HepG2 (cell line): ENCODE data around the gene MEF2B. TPM values are rescaled to one million over a fixed set of nuclear protein-coding genes. Genes with fewer than 3 reads are reported as not detected.

ENCODE experiments used
- ATF1 ChIP-seq: IDR thresholded peaks from 2 replicates; pipeline ENCODE4 v1.6.1; 2016; ENCODE audit warnings: mild to moderate bottlenecking, control low read depth
- CREB1 ChIP-seq, 2 experiments: fragments of 450-650 bp in 1 of 2; IDR thresholded peaks; 2 replicates each; pipeline ENCODE4 v1.6.1; 2016 to 2017; ENCODE audit warnings: control low read depth in 1 of 2, mild to moderate bottlenecking in 1 of 2, missing compliant biosample characterization in 1 of 2, missing genetic modification characterization in 1 of 2
- HNRNPK ChIP-seq: fragments of 200-400 bp; formaldehyde crosslinking; IDR thresholded peaks from 2 replicates; pipeline ENCODE4 v1.6.1; 2018; ENCODE audit warnings: low read length, low read depth, moderate library complexity, mild to moderate bottlenecking; ENCODE audit not compliant: poor library complexity, severe bottlenecking
- THAP11 ChIP-seq: IDR thresholded peaks from 2 replicates; pipeline ENCODE4 v1.6.1; 2016; ENCODE audit warnings: missing biosample characterization, missing genetic modification reagents
- ZNF616 ChIP-seq: sonication (generic); formaldehyde crosslinking; IDR thresholded peaks from 2 replicates; pipeline ENCODE4 v1.5.0; 2020; ENCODE audit warnings: low read depth, mild to moderate bottlenecking, missing genetic modification reagents
- ZNF816 ChIP-seq: sonication (generic); formaldehyde crosslinking; IDR thresholded peaks from 2 replicates; pipeline ENCODE4 v1.8.0; 2022; ENCODE audit warnings: missing genetic modification reagents, mild to moderate bottlenecking, borderline replicate concordance
- ZNF879 ChIP-seq: sonication (generic); formaldehyde crosslinking; IDR thresholded peaks from 2 replicates; pipeline ENCODE4 v1.8.1; 2023; ENCODE audit warnings: missing genetic modification reagents
- polyA plus RNA-seq, 8 experiments: library from polyadenylated mRNA; depleted of rRNA in 3 of 8; stranded (reverse) in 7 of 8; unstranded in 1 of 8; fragments of >200 nt; fragmentation: Illumina TruSeq in 4 of 8; extraction: Trizol in 4 of 8; gene quantifications; 2 replicates each; pipeline versions ENCODE4 v1.2.1 to v1.2.3, GENCODE V29; 2011 to 2016; ENCODE audit warnings: low read depth in 4 of 8, missing spikeins in 1 of 8, mixed read lengths in 1 of 8; ENCODE audit not compliant: insufficient read depth in 1 of 8
- total RNA-seq, 5 experiments: library from RNA; depleted of rRNA; stranded (reverse); fragments of >200 nt; fragmentation: Illumina TruSeq; extraction: Trizol; gene quantifications; 2 replicates each; pipeline ENCODE4 v1.2.3, GENCODE V29; 2016; ENCODE audit warnings: low read depth in 1 of 5
- TF ChIP-seq, protein P1 (sequence below): IDR thresholded peaks from 2 replicates; pipeline ENCODE4 v1.4.0; 2020; ENCODE audit warnings: mild to moderate bottlenecking, missing genetic modification reagents
- TF ChIP-seq, protein P2 (sequence below): sonication (generic); formaldehyde crosslinking; IDR thresholded peaks from 2 replicates; pipeline ENCODE4 v1.5.1; 2020; ENCODE audit warnings: missing genetic modification reagents, mild to moderate bottlenecking, borderline replicate concordance
- TF ChIP-seq, protein P3 (sequence below): sonication (generic); formaldehyde crosslinking; conservative IDR thresholded peaks from 2 replicates; pipeline ENCODE4 v1.4.0; 2020; ENCODE audit warnings: missing genetic modification reagents
- TF ChIP-seq, protein P4 (sequence below), 2 experiments: sonication (generic) in 1 of 2; formaldehyde crosslinking in 1 of 2; IDR thresholded peaks; 2 replicates each; pipeline versions ENCODE4 v1.5.1 to v1.6.1; 2011 to 2020; ENCODE audit warnings: borderline replicate concordance in 1 of 2, low read depth in 1 of 2, low read length in 1 of 2, mild to moderate bottlenecking in 1 of 2, missing genetic modification reagents in 1 of 2, moderate library complexity in 1 of 2

The MEF2B gene
- total and polyA plus RNA-seq, 2 of the 13 experiments (the other 11 are each of a cell fraction or from before 2014, with no cell fraction given): 1.2 to 1.7 TPM

DNA sequence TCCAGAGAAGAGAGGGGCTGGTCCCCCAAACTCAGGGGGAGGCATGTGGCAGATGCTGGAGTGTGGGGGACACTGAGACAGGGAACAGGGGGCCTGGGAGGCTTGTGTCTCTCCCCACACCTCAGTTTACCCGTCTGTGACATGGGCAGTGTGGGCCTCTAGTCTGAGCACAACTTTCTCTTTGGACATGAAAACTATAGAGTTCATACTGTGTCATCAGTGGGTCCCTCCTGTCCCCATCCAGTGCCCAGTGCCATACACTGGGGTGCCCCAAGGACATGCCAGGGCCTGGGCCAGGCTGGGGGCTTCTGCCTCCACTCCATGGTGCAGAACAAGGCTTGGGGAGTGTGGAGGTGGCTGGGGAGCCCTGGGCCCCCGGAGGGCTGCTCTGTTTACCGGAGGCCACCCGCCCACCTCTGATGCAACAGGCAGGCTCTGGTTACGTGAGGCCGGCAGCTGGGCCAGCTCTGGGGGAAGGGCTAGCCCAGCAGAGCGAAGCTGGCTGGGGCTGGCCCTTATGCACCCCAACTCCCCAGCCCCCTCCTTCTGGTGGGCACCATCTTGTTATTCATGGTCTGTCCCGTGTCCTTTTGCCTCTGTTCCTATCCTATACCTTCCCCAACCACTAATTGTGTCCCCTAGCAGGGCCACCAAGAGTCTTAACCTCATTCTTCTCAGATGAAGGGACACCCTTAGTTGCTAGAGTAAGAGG, 1.9 kb upstream of the MEF2B start (continued):
- TF ChIP-seq, protein P1, sequence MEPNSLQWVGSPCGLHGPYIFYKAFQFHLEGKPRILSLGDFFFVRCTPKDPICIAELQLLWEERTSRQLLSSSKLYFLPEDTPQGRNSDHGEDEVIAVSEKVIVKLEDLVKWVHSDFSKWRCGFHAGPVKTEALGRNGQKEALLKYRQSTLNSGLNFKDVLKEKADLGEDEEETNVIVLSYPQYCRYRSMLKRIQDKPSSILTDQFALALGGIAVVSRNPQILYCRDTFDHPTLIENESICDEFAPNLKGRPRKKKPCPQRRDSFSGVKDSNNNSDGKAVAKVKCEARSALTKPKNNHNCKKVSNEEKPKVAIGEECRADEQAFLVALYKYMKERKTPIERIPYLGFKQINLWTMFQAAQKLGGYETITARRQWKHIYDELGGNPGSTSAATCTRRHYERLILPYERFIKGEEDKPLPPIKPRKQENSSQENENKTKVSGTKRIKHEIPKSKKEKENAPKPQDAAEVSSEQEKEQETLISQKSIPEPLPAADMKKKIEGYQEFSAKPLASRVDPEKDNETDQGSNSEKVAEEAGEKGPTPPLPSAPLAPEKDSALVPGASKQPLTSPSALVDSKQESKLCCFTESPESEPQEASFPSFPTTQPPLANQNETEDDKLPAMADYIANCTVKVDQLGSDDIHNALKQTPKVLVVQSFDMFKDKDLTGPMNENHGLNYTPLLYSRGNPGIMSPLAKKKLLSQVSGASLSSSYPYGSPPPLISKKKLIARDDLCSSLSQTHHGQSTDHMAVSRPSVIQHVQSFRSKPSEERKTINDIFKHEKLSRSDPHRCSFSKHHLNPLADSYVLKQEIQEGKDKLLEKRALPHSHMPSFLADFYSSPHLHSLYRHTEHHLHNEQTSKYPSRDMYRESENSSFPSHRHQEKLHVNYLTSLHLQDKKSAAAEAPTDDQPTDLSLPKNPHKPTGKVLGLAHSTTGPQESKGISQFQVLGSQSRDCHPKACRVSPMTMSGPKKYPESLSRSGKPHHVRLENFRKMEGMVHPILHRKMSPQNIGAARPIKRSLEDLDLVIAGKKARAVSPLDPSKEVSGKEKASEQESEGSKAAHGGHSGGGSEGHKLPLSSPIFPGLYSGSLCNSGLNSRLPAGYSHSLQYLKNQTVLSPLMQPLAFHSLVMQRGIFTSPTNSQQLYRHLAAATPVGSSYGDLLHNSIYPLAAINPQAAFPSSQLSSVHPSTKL: peak; percentile 56; the same call in 1 of the 2 replicates
- TF ChIP-seq ZNF816 (CRISPR knock-in tag) (no peak), ZNF879 (CRISPR knock-in tag) (no peak), ZNF616 (no peak), CREB1 (IDR thresholded peaks at IDR 0.05) (no peak), CREB1 (CRISPR knock-in tag; IDR thresholded peaks at IDR 0.05) (no peak), ATF1 (no peak), HNRNPK (no peak), THAP11 (peak; percentile 72)
- TF ChIP-seq, protein P2, sequence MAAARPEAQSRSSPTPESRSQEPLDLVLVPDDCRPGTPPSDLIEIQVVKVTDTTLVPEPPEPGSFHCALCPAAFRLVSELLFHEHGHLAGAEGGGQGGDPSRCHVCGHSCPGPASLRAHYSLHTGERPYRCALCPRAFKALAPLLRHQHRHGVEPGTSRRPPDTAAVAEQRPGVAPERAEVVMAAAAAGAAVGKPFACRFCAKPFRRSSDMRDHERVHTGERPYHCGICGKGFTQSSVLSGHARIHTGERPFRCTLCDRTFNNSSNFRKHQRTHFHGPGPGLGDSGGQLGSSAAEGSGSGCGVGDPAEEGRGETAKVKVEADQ (CRISPR knock-in tag): no peak
- TF ChIP-seq, protein P3, sequence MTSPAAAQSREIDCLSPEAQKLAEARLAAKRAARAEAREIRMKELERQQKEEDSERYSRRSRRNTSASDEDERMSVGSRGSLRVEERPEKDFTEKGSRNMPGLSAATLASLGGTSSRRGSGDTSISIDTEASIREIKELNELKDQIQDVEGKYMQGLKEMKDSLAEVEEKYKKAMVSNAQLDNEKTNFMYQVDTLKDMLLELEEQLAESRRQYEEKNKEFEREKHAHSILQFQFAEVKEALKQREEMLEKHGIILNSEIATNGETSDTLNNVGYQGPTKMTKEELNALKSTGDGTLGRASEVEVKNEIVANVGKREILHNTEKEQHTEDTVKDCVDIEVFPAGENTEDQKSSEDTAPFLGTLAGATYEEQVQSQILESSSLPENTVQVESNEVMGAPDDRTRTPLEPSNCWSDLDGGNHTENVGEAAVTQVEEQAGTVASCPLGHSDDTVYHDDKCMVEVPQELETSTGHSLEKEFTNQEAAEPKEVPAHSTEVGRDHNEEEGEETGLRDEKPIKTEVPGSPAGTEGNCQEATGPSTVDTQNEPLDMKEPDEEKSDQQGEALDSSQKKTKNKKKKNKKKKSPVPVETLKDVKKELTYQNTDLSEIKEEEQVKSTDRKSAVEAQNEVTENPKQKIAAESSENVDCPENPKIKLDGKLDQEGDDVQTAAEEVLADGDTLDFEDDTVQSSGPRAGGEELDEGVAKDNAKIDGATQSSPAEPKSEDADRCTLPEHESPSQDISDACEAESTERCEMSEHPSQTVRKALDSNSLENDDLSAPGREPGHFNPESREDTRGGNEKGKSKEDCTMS: no peak
- TF ChIP-seq, protein P4, sequence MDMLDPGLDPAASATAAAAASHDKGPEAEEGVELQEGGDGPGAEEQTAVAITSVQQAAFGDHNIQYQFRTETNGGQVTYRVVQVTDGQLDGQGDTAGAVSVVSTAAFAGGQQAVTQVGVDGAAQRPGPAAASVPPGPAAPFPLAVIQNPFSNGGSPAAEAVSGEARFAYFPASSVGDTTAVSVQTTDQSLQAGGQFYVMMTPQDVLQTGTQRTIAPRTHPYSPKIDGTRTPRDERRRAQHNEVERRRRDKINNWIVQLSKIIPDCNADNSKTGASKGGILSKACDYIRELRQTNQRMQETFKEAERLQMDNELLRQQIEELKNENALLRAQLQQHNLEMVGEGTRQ (IDR thresholded peaks at IDR 0.05; ENCODE audit: low read depth, low read length): no peak
- TF ChIP-seq, protein P4 (CRISPR knock-in tag; IDR thresholded peaks at IDR 0.05; ENCODE audit: borderline replicate concordance): no peak
